HG03139 (cell line): Measurements from ENCODE around the gene GRB10.

ENCODE experiments used
- ATAC-seq: cut with Tn5 transposase; IDR thresholded peaks from one replicate; pipeline ENCODE4 v1.9.1; 2021; ENCODE audit not compliant: unreplicated experiment

The GRB10 gene

GRCh38 chr7:50696810-50697582 lies 85.7 kb downstream of the GRB10 start:
- no peak for ATAC-seq

- no peak for ATAC-seq
Observed at GRCh38 chr7:50695026-50695425, 87.7 kb downstream of the GRB10 start.

- ATAC-seq, result no peak
Observed at GRCh38 chr7:50693455-50694130, 89.1 kb downstream of the GRB10 start.

GRCh38 chr7:50690541-50691011 lies 92.1 kb downstream of the GRB10 start:
- no peak for ATAC-seq

GRCh38 chr7:50688226-50688590 lies 94.5 kb downstream of the GRB10 start:
- no peak for ATAC-seq

- no peak for ATAC-seq
Observed at GRCh38 chr7:50687575-50688225, 95.0 kb downstream of the GRB10 start.

GRCh38 chr7:50687096-50687495 lies 95.6 kb downstream of the GRB10 start:
- no peak for ATAC-seq

- ATAC-seq, result no peak
Observed at GRCh38 chr7:50685135-50686065, 97.3 kb downstream of the GRB10 start.

- ATAC-seq, result no peak
Observed at GRCh38 chr7:50684713-50685075, 98.0 kb downstream of the GRB10 start.

- no peak for ATAC-seq
Observed at GRCh38 chr7:50684011-50684712, 98.5 kb downstream of the GRB10 start.

GRCh38 chr7:50682573-50682972 lies 100.1 kb downstream of the GRB10 start:
- ATAC-seq, result no peak

- ATAC-seq, result no peak
Observed at GRCh38 chr7:50682079-50682478, 100.6 kb downstream of the GRB10 start.

- no peak for ATAC-seq
Observed at GRCh38 chr7:50681432-50682045, 101.2 kb downstream of the GRB10 start.

- no peak for ATAC-seq
Observed at GRCh38 chr7:50679218-50680007, 103.3 kb downstream of the GRB10 start.

- ATAC-seq, result no peak
Observed at GRCh38 chr7:50678586-50678985, 104.1 kb downstream of the GRB10 start.

GRCh38 chr7:50677638-50677996 lies 105.1 kb downstream of the GRB10 start:
- ATAC-seq, result no peak

- ATAC-seq, result no peak
Observed at GRCh38 chr7:50676740-50677637, 105.7 kb downstream of the GRB10 start.

- no peak for ATAC-seq
Observed at GRCh38 chr7:50676079-50676478, 106.6 kb downstream of the GRB10 start.
